ENCODE measurements around the gene SF3B3. TPM values are rescaled to one million over a fixed set of nuclear protein-coding genes. Genes with fewer than 3 reads are reported as not detected.
A peak's percentile ranks its signal among the peaks of the same experiment; 100 is the strongest.

The SF3B3 gene
- total RNA-seq, 1 donor from 2014 or later: 278 TPM

DNA sequence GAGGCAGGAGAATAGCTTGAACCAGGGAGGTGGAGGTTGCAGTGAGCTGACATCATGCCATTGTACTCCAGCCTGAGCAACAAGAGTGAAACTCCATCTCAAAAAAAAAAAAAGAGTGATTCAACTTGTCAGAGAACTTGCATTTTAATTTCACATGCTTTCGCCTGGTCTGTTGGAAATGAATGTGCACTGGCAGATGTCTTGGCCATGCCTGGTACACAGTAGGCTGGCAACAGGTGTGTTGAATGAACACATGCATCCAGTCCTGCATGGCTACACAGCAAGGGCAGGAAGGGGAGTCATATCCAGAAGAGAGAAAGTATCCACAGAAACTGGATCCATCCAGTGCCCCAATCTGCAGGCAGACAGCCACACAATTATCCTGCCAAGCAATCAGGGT is 11.8 kb upstream of the SF3B3 start:
- Mint-ChIP-seq H3K27ac (ENCODE audit: unreplicated experiment) (no peak overlapping the region), H3K27me3 (ENCODE audit: unreplicated experiment) (no peaks in the 10 kb centered on the region), H3K4me1 (ENCODE audit: low read depth, unreplicated experiment) (no peaks in the 10 kb centered on the region), H3K4me3 (ENCODE audit: unreplicated experiment) (no peak overlapping the region), H3K9me3 (ENCODE audit: unreplicated experiment) (peaks cover 2% of the 10 kb centered on the region), H3K36me3 (ENCODE audit: unreplicated experiment) (no peaks in the 10 kb centered on the region)
- no peak for DNase-seq
- TF ChIP-seq, protein P1, sequence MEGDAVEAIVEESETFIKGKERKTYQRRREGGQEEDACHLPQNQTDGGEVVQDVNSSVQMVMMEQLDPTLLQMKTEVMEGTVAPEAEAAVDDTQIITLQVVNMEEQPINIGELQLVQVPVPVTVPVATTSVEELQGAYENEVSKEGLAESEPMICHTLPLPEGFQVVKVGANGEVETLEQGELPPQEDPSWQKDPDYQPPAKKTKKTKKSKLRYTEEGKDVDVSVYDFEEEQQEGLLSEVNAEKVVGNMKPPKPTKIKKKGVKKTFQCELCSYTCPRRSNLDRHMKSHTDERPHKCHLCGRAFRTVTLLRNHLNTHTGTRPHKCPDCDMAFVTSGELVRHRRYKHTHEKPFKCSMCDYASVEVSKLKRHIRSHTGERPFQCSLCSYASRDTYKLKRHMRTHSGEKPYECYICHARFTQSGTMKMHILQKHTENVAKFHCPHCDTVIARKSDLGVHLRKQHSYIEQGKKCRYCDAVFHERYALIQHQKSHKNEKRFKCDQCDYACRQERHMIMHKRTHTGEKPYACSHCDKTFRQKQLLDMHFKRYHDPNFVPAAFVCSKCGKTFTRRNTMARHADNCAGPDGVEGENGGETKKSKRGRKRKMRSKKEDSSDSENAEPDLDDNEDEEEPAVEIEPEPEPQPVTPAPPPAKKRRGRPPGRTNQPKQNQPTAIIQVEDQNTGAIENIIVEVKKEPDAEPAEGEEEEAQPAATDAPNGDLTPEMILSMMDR (IDR thresholded peaks at IDR 0.05; ENCODE audit: partially characterized antibody, unreplicated experiment): no peak

- Mint-ChIP-seq H3K36me3 (ENCODE audit: unreplicated experiment) (no peaks in the 10 kb centered on the region), H3K9me3 (ENCODE audit: unreplicated experiment) (peaks cover 2% of the 10 kb centered on the region), H3K27ac (ENCODE audit: unreplicated experiment) (no peak overlapping the region), H3K27me3 (ENCODE audit: unreplicated experiment) (no peaks in the 10 kb centered on the region), H3K4me1 (ENCODE audit: low read depth, unreplicated experiment) (no peaks in the 10 kb centered on the region), H3K4me3 (ENCODE audit: unreplicated experiment) (no peak overlapping the region)
- TF ChIP-seq, protein P1 (IDR thresholded peaks at IDR 0.05; ENCODE audit: partially characterized antibody, unreplicated experiment): no peak
- DNase-seq: no peak
These were observed 11.2 kb upstream of the SF3B3 start for GRCh38 chr16:70512456-70512855.

DNA sequence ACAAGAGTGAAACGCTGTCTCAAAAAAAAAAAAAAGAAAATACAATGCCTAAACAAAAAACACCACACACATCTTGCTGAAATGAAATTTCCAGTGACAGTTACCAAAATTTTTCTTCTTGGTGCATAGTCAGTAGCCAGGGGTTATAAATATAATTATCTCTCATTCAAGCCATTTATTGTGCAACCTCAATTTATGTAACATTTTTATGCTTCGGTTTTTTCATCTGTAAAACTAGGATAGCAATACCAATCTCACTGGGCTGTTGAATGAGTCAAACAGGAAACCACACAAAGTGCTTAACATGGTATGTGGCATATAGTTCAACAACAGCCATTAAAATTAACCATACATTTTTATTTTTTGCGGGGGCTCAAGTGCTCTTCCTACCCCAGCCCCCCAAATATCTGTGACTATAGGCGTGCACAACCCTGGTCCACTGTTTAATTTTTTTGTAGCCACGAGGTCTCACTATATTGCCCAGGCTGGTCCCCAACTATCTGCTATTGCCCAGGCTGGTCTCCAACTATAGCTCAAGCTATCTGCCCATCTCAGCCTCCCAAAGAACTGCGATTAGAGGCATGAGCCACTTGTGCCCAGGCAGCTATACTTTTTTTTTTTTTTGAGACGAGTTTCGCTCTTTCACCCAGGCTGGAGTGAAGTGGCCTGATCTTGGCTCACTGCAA is 2.9 kb upstream of the SF3B3 start:
- TF ChIP-seq, protein P1 (IDR thresholded peaks at IDR 0.05; ENCODE audit: partially characterized antibody, unreplicated experiment): no peak
- no peak overlapping the region for H3K4me3 Mint-ChIP-seq (ENCODE audit: unreplicated experiment)
- H3K36me3 Mint-ChIP-seq (ENCODE audit: unreplicated experiment): no peaks in the 10 kb centered on the region
- DNase-seq: no peak
- peaks cover 9% of the 10 kb centered on the region for H3K9me3 Mint-ChIP-seq (ENCODE audit: unreplicated experiment)
- H3K27ac Mint-ChIP-seq (ENCODE audit: unreplicated experiment): no peak overlapping the region
- H3K27me3 Mint-ChIP-seq (ENCODE audit: unreplicated experiment): peaks cover 6% of the 10 kb centered on the region
- H3K4me1 Mint-ChIP-seq (ENCODE audit: low read depth, unreplicated experiment): peaks cover 11% of the 10 kb centered on the region

DNA sequence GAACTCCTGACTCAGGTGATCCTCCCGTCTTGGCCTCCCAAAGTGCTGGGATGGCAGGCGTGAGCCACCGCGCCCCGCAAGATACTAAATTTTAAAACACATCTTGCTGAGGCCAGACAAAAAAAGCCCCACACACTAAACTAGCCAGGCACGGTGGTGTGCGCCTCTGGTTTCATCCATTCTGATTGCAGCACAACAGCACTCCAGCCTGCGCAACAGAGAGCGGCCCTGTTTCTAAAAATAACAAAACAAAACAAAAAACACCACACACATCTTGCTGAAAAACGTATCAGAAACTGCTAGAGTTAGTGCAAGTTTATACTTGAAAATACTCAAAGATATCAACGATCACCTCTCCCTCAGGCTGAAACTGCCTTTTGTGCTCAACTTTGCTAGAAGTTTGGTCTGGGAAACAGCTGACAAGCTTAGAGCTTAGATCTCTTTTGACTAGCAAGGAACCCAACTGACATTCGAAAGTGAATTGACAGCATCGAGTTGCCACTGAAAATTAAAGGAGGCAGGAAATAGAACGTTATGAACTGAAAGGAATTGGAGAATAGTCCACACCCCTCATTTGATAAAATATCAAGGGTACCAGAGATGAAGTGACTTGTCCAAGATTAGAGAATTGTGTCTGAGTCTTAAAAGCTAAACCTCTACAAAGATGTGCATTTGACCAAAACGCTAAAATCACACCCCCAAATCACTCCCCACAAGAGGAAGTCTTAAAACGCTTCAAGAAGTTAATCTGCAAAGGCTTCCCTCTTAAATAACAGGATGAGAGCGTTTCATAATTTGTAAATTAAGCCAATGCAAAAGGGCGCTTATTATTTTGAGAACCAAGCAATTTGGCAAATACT is 1.2 kb upstream of the SF3B3 start:
- Mint-ChIP-seq H3K36me3 (ENCODE audit: unreplicated experiment) (no peaks in the 10 kb centered on the region), H3K27ac (ENCODE audit: unreplicated experiment) (peak overlapping the region; percentile 96), H3K27me3 (ENCODE audit: unreplicated experiment) (peaks cover 6% of the 10 kb centered on the region), H3K4me3 (ENCODE audit: unreplicated experiment) (peak overlapping the region; percentile 96), H3K9me3 (ENCODE audit: unreplicated experiment) (peaks cover 9% of the 10 kb centered on the region), H3K4me1 (ENCODE audit: low read depth, unreplicated experiment) (peaks cover 17% of the 10 kb centered on the region)
- DNase-seq: no peak
- TF ChIP-seq, protein P1 (IDR thresholded peaks at IDR 0.05; ENCODE audit: partially characterized antibody, unreplicated experiment): no peak

Data from glutamatergic neuron (in vitro differentiated cells).